ENCODE data around the gene GARNL3. TPM values are rescaled to one million over a fixed set of nuclear protein-coding genes. Genes with fewer than 3 reads are reported as not detected.

Gene GARNL3
- total RNA-seq, 1 donor from 2014 or later: 5.4 TPM

GRCh38 chr9:127267793-127268525 is 3.4 kb downstream of the GARNL3 start:
- DNase-seq (ENCODE audit: low read depth): no peak
- no peaks in the 10 kb centered on the region for H3K9me3 Mint-ChIP-seq (ENCODE audit: unreplicated experiment)
- Histone ChIP-seq H3K4me1 (ENCODE audit: insufficient read depth, low read length) (no peaks in the 10 kb centered on the region), H3K9ac (ENCODE audit: low read length) (no peak overlapping the region), H3K4me2 (ENCODE audit: low read length) (no peak overlapping the region), H4K20me1 (ENCODE audit: insufficient read depth, low read length) (no peaks in the 10 kb centered on the region), H3K27me3 (ENCODE audit: insufficient read depth, low read length) (no peaks in the 10 kb centered on the region), H3K79me2 (ENCODE audit: insufficient read depth, low read length) (no peaks in the 10 kb centered on the region), H3K9me3 (ENCODE audit: insufficient read depth, low read depth, low read length) (no peaks in the 10 kb centered on the region), H3K27ac (ENCODE audit: low read depth, low read length) (no peak overlapping the region), H3K36me3 (ENCODE audit: insufficient read depth, low read length) (no peaks in the 10 kb centered on the region), H3K4me3 (ENCODE audit: insufficient read depth, low read depth, low read length) (no peak overlapping the region), H2AFZ (ENCODE audit: low read depth, low read length) (no peak overlapping the region)
- H3K4me3 Mint-ChIP-seq (ENCODE audit: unreplicated experiment): no peak overlapping the region
- H3K4me1 Mint-ChIP-seq (ENCODE audit: low read depth, unreplicated experiment): no peaks in the 10 kb centered on the region
- H3K36me3 Mint-ChIP-seq (ENCODE audit: low read depth, unreplicated experiment): peaks cover 2% of the 10 kb centered on the region
- FAIRE-seq: no peak
- H3K27ac Mint-ChIP-seq (ENCODE audit: unreplicated experiment): no peak overlapping the region
- no peaks in the 10 kb centered on the region for H3K27me3 Mint-ChIP-seq (ENCODE audit: low read depth, unreplicated experiment)
- TF ChIP-seq CTCF (IDR thresholded peaks at IDR 0.05; ENCODE audit: insufficient read depth, low read depth, low read length): no peak
- TF ChIP-seq EZH2 (IDR thresholded peaks at IDR 0.05; ENCODE audit: insufficient read depth, low read length): no peak

DNA sequence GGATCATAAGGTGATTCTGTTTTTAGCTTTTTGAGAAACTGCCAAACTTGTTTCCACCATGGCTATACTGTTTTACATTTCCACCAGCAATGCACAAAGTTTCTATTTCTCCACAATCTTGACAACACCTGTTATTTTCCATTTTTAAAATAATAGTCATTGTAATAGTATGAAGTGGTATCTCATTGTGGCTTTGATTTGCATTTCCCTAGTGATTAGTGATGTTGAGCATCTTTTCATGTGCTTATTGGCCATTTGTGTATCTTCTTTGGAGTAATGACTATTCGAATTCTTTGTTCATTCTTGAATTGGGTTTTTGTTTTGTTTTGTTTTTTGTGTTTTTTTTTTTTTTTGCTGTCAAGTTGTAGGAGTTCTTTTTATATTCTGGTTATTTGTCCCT is 4.9 kb downstream of the GARNL3 start:
- no peak overlapping the region for H3K9ac ChIP-seq (ENCODE audit: low read length)
- Mint-ChIP-seq H3K36me3 (ENCODE audit: low read depth, unreplicated experiment) (peaks cover 2% of the 10 kb centered on the region), H3K27ac (ENCODE audit: unreplicated experiment) (no peak overlapping the region), H3K27me3 (ENCODE audit: low read depth, unreplicated experiment) (no peaks in the 10 kb centered on the region), H3K4me1 (ENCODE audit: low read depth, unreplicated experiment) (no peaks in the 10 kb centered on the region), H3K4me3 (ENCODE audit: unreplicated experiment) (no peak overlapping the region), H3K9me3 (ENCODE audit: unreplicated experiment) (no peaks in the 10 kb centered on the region)
- TF ChIP-seq EZH2 (IDR thresholded peaks at IDR 0.05; ENCODE audit: insufficient read depth, low read length) (no peak), CTCF (IDR thresholded peaks at IDR 0.05; ENCODE audit: insufficient read depth, low read depth, low read length) (no peak)
- no peak overlapping the region for H3K4me2 ChIP-seq (ENCODE audit: low read length)
- H3K4me1 ChIP-seq (ENCODE audit: insufficient read depth, low read length): no peaks in the 10 kb centered on the region
- no peaks in the 10 kb centered on the region for H4K20me1 ChIP-seq (ENCODE audit: insufficient read depth, low read length)
- H3K27ac ChIP-seq (ENCODE audit: low read depth, low read length): no peak overlapping the region
- DNase-seq (ENCODE audit: low read depth) (no peak), FAIRE-seq (no peak)
- no peaks in the 10 kb centered on the region for H3K36me3 ChIP-seq (ENCODE audit: insufficient read depth, low read length)
- no peak overlapping the region for H2AFZ ChIP-seq (ENCODE audit: low read depth, low read length)
- H3K9me3 ChIP-seq (ENCODE audit: insufficient read depth, low read depth, low read length): no peaks in the 10 kb centered on the region
- H3K4me3 ChIP-seq (ENCODE audit: insufficient read depth, low read depth, low read length): no peak overlapping the region
- H3K79me2 ChIP-seq (ENCODE audit: insufficient read depth, low read length): no peaks in the 10 kb centered on the region
- H3K27me3 ChIP-seq (ENCODE audit: insufficient read depth, low read length): no peaks in the 10 kb centered on the region

DNA sequence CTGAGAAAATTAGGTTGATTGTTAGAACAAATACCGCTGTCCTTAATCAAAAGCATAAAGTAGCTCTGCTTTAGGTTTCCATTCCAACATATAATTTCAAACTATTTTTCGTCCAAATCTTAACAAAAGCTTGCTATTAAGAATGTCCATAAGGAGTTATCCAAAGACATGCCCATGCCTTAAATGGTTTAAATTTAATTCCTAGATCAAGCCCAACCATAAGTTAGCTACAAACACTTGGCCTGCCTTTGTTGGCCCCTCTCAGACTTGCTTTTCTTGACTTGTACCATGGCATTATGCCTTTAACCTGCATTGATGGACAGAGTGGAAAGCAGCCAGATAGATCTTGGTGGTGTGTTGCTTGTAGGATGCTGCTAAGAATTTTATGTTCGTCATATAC is 8.8 kb downstream of the GARNL3 start:
- H3K4me1 Mint-ChIP-seq (ENCODE audit: low read depth, unreplicated experiment): no peaks in the 10 kb centered on the region
- no peak overlapping the region for H3K9ac ChIP-seq (ENCODE audit: low read length)
- H3K4me2 ChIP-seq (ENCODE audit: low read length): no peak overlapping the region
- H3K27me3 ChIP-seq (ENCODE audit: insufficient read depth, low read length): no peaks in the 10 kb centered on the region
- no peaks in the 10 kb centered on the region for H4K20me1 ChIP-seq (ENCODE audit: insufficient read depth, low read length)
- H3K36me3 Mint-ChIP-seq (ENCODE audit: low read depth, unreplicated experiment): peaks cover 2% of the 10 kb centered on the region
- no peaks in the 10 kb centered on the region for H3K9me3 ChIP-seq (ENCODE audit: insufficient read depth, low read depth, low read length)
- TF ChIP-seq EZH2 (IDR thresholded peaks at IDR 0.05; ENCODE audit: insufficient read depth, low read length) (no peak), CTCF (IDR thresholded peaks at IDR 0.05; ENCODE audit: insufficient read depth, low read depth, low read length) (no peak)
- no peak overlapping the region for H2AFZ ChIP-seq (ENCODE audit: low read depth, low read length)
- H3K27ac ChIP-seq (ENCODE audit: low read depth, low read length): no peak overlapping the region
- no peaks in the 10 kb centered on the region for H3K9me3 Mint-ChIP-seq (ENCODE audit: unreplicated experiment)
- H3K27ac Mint-ChIP-seq (ENCODE audit: unreplicated experiment): no peak overlapping the region
- no peaks in the 10 kb centered on the region for H3K4me1 ChIP-seq (ENCODE audit: insufficient read depth, low read length)
- no peaks in the 10 kb centered on the region for H3K36me3 ChIP-seq (ENCODE audit: insufficient read depth, low read length)
- FAIRE-seq (no peak), DNase-seq (ENCODE audit: low read depth) (no peak)
- H3K4me3 Mint-ChIP-seq (ENCODE audit: unreplicated experiment): no peak overlapping the region
- no peak overlapping the region for H3K4me3 ChIP-seq (ENCODE audit: insufficient read depth, low read depth, low read length)
- no peaks in the 10 kb centered on the region for H3K27me3 Mint-ChIP-seq (ENCODE audit: low read depth, unreplicated experiment)
- no peaks in the 10 kb centered on the region for H3K79me2 ChIP-seq (ENCODE audit: insufficient read depth, low read length)

All from astrocyte (in vitro differentiated cells and primary cell).